T follicular helper cell (primary cell): ENCODE measurements around the gene SCFD1.
"Not testable (repeated sequence)": the region's sequence is repeated elsewhere in the genome, so short reads cannot be mapped to it uniquely, and the experiment has no call there.

Experiments
- DNase-seq: peaks from one replicate; pipeline ENCODE4 v3.0.0-alpha.2; 2020; ENCODE audit warnings: low read depth
- total RNA-seq, 2 experiments: gene quantifications; one replicate each; lab custom pipeline; 2026; lab: John Stamatoyannopoulos, UW

Gene SCFD1, protein sequence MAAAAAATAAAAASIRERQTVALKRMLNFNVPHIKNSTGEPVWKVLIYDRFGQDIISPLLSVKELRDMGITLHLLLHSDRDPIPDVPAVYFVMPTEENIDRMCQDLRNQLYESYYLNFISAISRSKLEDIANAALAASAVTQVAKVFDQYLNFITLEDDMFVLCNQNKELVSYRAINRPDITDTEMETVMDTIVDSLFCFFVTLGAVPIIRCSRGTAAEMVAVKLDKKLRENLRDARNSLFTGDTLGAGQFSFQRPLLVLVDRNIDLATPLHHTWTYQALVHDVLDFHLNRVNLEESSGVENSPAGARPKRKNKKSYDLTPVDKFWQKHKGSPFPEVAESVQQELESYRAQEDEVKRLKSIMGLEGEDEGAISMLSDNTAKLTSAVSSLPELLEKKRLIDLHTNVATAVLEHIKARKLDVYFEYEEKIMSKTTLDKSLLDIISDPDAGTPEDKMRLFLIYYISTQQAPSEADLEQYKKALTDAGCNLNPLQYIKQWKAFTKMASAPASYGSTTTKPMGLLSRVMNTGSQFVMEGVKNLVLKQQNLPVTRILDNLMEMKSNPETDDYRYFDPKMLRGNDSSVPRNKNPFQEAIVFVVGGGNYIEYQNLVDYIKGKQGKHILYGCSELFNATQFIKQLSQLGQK
- 83.9 to 117 reads per million in 2 experiments for total RNA-seq

DNA sequence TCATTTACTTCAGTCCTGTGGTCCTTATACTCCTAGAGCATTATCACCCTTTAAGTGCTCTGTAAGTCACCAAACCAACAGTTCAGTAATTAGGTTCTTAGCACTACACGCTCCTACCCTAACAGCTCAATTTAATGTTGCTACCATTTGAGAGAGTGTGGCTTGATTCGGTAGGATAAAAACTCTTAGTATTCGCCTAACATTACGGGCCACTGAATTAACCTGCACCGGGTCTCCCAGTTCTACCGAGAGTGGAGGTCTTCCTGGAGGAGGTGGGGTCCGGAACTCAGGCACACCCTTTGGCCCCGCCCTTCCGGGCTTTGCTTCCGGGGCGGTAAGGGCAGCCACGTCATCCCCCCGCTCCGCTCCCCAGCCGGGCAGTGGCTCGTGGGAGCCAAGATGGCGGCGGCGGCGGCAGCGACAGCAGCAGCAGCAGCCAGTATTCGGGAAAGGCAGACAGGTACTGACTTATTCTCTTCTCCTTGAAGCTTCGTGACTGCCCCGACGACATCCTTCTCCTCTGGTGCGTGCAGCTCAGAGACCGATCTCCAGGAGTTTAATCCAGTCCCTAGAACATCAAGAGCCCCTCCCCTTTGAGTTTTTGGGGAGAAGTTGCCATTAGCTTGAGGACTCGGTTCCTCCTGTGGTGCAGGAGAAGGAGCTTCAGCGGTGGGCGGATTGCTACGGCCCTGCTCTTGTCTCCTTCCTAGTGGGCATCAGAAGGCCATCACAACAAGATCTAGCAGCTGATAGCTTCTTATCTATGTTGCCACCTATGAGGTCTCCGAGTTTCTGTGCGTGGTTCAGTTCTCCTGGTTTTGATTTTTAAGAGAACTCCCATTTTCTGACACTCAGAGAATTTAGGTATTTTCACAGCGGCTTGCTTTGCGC, at the start of gene SCFD1:
TSS of gene SCFD1 (plus strand) at position 380 of the 891 bp plus-strand sequence. CDS start at position 400, 20 bp downstream.
- peak; percentile 86 for DNase-seq

DNA sequence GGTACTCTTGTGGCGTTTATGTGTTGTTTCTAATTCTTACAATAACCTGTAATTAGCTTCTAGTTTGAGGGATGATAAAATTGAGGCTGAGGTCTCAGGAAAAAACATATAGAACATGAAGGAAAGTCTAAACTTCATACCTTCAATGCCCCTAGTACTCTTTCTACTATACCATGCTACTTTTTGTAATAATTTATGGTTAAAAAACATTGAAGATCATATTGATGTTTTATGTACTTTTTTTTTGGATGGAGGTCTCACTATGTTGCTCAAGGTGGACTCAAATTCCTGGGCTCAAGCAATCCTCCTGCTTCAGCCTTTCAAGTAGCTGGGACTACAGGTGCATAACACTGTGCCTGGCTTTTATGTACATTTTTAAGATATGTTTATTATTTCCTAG, 49.3 kb upstream of the SCFD1 start:
- DNase-seq: no peak

DNA sequence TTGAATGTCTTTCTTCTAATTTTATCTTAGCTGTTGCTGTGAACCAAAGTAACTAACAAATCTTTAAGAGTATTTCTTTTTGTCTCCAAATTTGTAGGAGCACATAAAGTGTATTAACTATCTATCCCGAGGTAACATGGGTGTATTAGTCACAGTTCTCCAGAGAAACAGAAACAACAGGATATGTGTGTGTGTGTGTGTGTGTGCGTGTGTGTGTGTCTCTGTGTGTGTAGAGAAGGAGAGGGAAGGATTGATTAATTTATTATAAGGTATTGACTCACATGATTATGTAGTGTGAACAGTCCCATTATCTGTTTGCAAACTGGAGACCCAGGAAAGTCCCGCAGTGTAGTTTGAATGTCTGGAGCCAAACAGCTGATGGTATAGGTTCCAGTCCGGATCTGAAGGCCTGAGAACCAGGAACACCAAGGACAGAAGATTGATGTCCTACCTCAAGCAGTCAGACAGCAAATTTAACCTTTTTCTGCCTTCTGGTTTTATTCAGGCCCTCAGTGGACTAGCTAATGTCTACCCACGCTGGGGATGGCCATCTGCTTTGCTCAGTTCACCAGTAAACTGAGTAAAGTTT, 48.8 kb upstream of the SCFD1 start:
- DNase-seq: no peak

DNA sequence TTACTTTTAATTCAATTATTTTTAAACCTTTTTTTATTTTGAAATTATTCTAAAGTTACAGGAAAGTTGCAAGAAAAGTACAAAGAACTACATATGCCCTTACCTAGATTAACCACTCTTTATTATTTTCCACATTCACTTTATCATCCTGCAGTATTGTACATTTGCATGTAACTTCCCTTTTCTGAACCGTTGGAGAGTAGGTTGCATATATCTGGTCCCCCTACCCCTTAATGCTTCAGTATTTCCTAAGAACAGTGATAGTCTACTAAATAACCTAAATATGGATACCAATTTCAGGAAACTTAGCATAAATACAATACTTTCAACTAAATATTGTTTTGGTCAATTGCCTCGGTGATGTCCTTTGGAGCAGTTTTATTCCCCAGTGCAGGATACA, 48.2 kb upstream of the SCFD1 start:
- no peak for DNase-seq

DNA sequence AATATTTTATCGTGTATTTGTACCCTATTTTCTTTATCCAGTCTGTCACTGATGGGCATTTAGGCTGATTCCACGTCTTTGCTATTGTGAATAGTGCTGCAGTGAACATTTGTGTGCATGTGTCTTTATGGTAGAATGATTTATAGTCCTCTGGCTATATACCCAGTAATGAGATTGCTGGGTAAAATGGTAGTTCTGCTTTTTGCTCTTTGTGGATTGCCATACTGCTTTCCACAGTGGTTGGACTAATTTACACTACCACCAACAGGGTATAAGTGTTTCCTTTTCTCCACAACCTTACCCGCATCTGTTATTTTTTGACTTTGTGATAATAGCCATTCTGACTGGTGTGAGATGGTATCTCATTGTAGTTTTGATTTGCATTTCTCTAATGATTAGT, 47.3 kb upstream of the SCFD1 start:
- not testable (repeated sequence) for DNase-seq

DNA sequence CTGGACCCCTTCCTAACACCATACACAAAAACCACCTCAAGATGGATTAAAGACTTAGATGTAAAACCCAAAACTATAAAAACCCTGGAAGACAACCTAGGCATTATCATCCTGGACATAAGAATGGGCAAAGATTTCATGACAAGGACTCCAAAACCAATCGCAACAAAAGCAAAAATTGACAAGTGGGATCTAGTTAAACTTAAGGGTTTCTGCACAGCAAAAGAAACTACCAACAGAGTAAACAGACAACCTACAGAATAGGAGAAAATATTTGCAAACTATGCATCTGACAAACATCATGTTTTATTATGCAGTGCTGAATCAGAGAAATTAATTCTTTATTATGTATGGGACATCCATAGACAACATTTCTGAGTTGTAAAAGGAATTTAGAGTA, 45.8 kb upstream of the SCFD1 start:
- not testable (repeated sequence) for DNase-seq

DNA sequence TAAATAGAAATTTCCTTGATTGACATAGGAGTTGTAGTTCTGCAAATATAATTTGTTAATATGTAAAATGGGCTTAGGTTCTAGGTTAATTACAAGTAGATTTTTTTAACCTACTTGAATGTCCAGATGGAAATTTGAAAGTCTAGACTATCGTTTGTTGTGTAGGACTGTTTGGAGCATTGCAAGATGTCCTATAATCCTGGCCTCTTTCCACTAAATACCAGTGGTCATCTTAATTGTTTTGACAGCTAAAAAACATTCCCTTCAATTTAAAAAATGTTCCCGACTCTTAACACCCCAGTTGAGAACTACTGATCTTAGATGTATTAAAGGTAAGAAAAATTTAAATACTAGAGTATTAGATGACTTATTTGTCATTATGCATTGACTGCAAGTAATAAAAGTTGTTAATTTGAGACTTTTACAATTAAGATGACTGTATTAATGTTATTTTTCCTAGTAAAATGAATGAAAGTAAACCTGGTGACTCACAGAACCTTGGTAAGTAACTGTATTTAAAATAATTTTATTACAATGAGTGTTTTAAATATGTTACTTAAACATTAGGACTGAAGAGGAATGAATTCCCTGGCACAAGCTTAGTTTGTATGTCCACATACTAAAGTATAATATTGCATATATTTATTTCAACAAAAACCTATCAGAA, 41.4 kb upstream of the SCFD1 start:
- DNase-seq: no peak

DNA sequence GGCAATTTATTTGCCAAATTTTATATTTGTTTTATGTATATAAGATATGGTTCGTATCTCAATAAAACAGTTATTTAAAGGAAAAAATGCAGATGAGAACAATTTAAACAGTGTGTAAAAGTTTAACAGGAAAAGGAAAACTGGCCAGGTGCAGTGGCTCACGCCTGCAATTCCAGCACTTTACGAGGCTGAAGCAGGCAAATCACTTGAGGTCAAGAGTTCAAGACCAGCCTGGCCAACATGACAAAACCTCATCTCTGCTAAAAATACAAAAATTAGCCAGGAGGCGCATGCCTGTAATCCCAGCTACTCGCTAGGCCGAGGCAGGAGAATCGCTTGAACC, 40.9 kb upstream of the SCFD1 start:
- DNase-seq: no peak

DNA sequence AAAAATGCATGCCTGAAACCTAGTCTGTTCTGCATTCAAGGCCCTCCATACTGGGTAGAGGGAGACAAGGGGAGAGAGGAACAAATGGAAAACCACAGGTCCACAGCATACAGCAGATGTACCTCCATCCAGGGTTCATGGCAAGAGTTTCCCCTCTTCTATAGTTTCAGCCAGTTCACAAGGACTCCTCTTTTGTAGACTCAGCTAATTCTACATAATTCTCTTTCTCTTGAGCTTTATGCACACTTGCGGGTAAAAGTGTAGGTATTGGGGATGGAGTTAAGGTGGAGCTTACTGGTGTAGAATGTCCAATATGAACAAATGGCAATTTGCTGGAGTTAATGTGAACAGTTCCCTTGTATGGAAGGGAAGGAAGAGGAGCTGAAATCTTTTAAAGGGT, 39.7 kb upstream of the SCFD1 start:
- DNase-seq: no peak

DNA sequence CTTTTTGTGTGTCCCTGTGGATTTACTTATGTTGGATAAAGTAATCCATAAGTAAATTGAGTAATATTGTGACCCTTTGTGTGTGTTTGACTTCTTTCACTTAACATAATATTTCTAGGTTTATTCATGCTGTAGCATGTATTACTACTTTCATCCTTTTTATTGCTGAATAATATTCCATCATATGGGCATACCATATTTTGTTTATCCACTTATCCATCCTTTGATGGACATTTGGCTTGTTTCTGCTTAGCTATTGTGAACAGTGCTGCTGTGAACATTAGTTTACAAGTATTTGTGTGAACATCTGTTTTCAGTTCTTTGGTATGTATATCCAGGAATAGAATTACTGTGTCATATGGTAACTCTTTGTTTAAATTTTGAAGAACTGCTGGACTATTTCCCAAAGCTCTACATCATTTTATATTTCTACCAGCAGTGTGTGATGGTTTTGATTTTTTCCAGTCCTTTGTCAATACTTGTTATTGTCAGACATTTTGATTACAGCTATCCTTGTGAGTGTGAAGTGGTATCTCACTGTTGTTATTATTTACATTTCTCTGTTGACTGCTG, 38.0 kb upstream of the SCFD1 start:
- DNase-seq: no peak

DNA sequence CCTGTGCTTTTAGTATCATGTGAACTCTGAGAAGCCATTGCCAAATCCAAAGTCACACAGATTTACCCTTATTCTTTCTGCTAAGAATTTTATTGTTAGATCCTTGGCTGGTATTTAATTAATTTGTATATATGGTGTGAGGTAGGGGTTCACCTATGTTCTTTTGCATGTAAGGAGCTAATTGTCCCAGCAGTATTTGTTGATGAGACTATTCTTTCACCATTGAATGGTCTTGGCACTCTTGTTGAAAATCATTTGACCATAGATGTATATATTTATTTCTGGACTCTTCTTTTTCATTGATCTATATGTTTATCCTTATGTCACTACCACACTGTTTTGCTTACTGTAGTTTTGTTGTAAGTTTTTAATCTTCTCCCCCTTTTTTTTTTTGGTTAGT, 36.9 kb upstream of the SCFD1 start:
- DNase-seq: no peak

DNA sequence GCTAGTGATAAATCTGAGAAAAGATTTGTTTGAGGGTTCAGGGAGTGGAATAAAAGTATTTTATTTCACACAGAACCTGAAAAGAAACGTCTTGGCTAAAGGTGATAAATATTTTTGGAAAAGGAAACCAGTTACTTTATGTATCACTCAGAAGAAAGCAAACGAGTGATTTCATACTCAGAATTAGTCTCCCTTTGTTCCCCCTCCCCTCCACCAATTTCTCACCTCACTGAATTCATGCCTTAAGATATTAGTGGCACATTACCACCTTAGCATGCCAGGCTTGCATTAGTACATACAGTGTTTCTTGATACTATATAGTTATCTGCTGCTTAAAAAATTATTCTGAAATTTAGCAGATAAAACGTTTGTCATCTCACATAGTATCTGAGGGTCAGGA, 35.0 kb upstream of the SCFD1 start:
- no peak for DNase-seq

DNA sequence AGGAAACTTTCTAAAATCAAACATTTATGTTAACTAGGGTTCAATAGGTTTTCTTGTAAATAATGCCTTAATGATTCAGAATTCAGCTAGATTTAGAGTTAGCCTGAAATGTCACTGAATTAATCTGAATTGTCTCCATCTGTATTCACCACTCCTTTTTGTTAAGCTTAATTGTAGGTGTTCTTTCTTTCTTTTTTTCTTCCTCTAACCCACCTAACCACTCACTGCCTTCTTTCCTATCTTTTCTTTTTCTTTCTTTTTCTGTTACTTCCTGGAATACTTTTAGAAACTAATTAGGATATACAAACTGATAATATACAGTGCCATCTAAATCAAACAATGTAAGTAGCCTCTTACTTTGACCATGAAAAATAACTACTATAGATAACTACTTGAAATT, 33.2 kb upstream of the SCFD1 start:
- DNase-seq: no peak

DNA sequence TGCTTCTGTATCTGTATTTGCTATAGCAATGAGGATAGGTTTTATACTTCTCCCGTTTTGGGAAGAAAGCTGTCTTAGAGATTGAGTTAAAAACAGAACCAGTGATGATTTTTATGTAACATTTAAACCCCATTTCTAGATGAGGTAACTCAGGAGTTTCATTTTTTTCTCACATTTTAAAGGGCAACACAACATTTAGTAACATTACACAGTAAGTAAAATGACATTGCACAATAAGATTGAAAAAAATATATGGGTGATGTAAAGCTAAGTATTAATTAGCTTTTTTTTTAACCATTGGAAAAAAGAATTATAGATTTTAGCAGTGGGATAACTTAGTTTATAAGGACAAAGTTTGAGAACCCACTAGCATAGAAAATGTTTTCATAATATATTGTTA, 25.2 kb upstream of the SCFD1 start:
- no peak for DNase-seq

DNA sequence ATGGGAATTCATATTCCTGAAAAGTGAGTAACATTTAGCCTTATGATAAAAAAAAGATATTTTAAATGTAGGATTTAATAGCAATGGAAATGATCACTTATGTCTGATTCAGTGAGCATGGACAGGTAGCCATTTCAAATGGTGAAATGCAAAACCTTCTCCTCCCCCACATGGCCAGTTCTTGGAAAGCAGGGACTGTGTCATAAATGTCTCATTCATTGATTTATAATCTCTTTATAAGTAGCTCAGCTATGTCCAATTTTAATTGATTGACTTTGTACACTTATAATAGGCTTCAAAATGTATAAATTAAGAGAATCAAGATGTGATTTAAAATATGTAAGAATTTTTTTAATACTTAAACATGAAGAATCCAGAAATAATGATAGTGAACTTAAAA, 24.6 kb upstream of the SCFD1 start:
- DNase-seq: no peak

DNA sequence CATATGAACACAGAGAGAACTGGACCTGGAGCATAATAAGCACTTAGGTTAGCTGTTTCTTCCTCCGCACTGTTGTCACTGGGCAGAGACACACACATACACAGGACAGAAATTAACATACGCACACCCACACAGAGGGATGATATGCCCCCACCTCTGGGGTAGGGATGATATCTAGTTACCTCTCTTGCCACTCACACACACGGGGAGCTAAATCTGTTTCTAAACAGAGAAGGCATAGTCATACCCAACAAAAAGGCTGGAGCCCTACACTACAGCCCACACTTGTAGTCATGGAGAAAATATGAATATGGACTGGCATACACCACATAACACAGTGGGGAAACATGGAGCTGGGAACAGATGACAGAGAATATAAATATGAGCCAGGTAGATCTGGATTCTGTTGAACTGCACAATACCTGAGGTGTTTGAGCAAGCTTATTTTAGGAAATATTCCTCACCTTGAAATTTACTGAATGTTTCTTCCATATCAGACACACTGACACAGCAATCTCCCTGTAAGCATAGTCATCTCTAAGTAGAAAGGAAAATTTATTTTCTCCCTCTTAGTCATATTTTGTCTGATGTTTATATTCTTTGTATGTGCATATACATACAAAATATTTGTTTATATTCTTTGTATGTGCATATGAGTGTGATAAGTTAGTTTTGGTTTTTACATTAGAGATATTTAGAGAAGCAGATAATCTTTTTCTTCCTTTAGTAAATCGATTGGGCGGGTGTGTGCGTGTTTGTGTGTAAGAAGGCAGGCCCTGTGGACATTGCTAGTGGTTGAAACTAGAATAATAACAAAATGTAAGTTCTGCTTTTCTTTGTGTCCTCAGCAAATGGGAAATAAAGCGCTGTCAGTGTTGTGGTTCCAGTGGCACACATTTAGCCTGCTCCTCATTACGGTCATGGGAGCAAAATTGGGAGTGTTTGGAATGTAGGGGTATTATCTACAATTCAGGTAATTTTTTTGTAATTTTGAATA, 20.9 kb upstream of the SCFD1 start:
- DNase-seq: no peak

DNA sequence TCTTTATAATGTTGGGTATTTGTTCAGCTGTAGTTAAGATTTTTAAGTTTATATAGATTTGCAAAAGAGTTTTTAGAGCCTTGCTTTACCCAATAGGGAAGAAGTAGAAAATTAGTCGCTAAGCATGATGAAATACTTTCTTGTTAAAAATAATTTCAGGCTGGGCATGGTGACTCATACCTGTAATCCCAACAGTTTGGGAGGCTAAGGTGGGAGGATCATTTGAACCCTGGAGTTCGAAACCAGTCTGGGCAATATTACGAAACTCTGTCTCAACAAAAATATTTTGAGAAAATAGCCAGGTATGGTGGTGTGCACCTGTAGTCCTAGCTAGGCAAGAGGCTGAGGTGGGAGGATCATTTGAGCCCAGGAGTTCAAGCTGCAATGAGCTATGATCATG, 18.7 kb upstream of the SCFD1 start:
- no peak for DNase-seq

DNA sequence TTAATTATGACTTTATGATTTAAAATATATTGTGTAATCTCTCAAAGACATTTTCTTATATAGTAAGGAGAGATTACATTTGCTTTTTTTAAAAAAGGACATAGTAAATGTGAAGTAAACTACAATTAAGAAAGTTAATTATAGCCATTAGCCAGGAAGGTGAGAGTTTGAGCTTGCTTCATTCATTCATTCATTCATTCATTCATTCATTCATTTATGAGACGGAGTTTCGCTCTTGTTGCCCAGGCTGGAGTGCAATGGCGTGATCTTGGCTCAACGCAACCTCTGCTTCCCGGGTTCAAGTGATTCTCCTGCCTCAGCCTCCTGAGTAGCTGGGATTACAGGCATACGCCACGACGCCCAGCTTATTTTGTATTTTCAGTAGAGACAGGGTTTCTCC, 17.4 kb upstream of the SCFD1 start:
- DNase-seq: not testable (repeated sequence)

DNA sequence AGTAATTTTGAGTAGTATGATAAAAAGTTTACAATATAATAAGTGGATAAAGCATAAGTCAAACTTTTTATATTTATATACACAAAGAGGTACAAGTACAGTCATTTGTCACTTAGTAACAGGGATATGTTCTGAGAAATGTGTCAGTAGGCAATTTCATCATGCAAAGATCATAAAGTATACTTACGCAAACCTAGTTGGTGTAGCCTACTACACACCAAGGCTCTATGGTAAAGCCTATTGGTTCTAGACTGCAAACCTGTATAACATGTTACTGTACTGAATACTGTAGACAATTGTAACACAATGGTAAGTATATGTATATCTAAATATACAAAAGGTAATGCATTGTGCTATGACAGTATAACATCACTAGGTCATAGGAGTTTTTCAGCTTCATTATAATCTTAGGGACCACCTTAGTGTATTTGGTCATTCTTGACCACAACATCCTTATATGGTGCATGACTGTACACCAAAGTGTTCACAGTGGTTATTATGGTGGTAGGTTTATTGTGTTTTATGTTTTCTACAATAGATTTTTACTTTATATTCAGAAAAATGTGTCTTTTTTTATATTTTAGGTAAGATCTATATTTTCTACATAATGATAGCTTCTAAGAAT, 14.9 kb upstream of the SCFD1 start:
- DNase-seq: no peak
